ENCODE results near the gene COMMD8.

COMMD8 gene

GRCh38 chr4:47471591-47471990 is 8.1 kb upstream of the COMMD8 start:
- DNase-seq (ENCODE audit: low spot score) = no peak

DNA sequence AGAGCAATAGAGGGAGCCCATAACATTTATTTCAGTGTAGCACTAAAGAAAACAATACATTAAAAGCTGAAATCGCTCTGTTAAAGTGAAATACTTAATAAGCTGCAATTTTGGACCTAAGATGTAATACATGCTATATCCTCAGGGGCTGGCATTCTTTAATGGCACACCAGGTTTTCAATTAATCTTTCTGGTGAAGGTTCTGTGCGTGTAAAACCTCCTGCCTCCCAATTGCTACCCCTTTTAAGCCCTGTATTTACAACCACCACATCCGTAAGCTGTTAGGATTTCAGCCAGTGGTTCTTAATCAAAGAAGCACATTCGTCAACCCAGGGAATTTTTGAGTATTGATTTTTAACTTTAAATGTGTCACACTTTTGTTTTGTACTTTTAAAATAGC is 7.6 kb upstream of the COMMD8 start:
- no peak for DNase-seq (ENCODE audit: low spot score)

DNA sequence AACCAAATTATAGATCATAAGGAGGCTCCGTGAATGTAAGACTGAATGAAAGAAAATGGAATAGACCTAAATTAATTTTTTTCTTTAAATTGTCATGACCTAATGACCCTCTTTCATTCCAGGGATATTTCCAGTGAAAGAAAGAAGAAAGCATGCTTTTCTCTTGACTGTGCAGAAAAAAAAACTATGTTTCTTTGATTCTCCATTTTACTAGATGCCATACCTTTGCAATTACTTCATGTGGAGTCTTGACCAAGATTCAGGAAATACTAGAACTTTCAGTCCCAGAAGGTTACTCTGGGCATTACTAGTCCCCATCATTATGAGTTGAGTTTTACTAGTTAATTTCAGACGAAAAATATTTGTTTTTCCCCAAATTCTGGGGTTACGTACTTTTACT is 6.4 kb upstream of the COMMD8 start:
- peak; percentile 38 for DNase-seq (ENCODE audit: low spot score)

DNA sequence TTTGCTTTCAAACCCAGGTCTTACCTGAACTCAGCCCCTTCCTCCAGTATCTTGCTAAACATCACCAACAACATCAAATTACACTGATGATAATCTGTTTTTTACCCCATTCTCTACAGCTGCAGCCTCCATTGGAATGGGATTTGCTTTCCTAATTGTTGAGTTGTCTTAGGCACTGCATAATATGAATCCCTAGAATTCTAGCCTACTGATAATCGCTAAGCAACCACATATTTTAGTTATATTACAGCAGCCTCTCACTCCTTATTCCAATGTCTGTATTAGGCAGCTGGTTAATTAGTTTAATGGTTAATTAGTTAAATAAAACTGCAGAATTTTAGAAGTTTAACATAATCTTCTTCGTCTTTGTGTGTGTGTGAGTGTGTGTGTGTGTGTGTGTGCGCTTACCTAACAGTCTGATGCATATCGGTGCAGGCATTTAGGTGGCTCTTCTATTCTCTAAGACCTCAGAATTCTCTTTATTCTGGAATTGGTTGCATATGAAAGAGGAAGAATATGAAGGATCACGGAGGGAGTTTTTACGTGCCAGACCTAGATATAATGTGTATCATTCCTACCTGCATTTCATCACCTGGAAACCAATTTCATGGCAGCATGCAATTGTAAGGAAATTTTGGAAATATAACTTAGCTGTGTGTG is 5.3 kb upstream of the COMMD8 start:
- no peak for DNase-seq (ENCODE audit: low spot score)

GRCh38 chr4:47466056-47466785 is 2.7 kb upstream of the COMMD8 start:
- DNase-seq (ENCODE audit: low spot score) = no peak

- no peak for DNase-seq (ENCODE audit: low spot score)
Measured at GRCh38 chr4:47465004-47465403, 1.5 kb upstream of the COMMD8 start.

DNA sequence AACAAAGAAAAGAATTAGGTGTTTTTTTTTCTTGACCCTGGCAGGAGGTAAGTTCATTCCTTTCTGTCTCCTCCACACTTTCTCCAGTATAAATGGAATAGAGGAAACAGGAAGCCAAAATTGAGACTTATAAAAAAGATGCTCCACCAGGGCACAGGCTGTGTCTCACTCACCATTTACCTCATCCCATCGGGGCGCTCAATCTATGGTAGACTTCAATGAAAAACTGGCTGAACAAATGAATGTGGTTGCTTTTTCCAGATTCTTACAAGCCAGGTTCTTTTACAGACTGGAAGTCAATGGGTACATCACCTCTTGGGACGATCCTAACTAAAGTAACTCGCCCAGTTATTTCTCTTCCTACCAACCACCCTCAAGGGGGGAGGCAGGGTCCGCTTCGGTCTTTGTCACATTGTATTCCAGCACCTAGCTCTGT is 685 bp downstream of the COMMD8 start:
- DNase-seq (ENCODE audit: low spot score) = no peak

- peak; percentile 26 for DNase-seq (ENCODE audit: low spot score)
Measured at GRCh38 chr4:47451657-47452056, 11.8 kb downstream of the COMMD8 start.

- no peak for DNase-seq (ENCODE audit: low spot score)
Measured at GRCh38 chr4:47444031-47444430, 19.5 kb downstream of the COMMD8 start.

DNA sequence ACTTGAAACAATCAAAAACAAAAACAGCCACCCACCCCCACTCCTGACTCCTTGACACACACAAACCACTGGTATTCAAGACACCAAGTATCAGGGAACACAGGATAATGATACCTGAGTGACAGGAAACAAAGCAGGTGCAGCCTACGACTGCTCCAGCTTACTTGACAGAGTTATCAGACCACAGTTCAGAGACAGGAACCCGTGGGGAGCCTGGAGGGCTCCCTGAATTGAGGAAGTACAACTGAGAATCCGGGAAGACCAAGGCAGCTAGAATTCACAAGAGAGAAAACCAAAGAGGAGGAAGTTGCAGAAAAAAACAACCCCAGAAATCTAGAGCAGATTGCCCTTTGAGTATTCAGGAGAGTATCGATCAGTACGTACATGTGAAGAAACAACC is 20.5 kb downstream of the COMMD8 start:
- DNase-seq (ENCODE audit: low spot score) = no peak

GRCh38 chr4:47434931-47435330 is 28.6 kb downstream of the COMMD8 start:
- no peak for DNase-seq (ENCODE audit: low spot score)

- DNase-seq (ENCODE audit: low spot score) = no peak
Measured at GRCh38 chr4:47432749-47433148, 30.8 kb downstream of the COMMD8 start.

GRCh38 chr4:47427935-47428334 is 35.6 kb downstream of the COMMD8 start:
- no peak for DNase-seq (ENCODE audit: low spot score)

DNA sequence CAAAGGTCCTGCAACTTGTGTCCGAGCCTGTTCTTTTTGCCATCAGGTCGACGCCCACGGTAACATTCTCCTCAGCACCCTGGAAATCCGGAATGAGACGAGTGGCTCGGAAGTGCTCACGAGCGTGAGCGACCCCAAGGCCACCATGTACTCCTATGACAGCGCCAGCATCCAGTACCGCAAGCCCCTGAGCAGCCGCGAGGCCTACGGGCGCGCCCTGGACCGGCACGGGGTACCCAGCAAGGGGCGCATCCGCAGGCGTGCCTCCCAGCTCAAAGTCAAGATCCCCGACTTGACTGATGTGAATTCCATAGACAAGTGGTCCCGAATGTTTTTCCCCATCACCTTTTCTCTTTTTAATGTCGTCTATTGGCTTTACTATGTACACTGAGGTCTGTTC is 37.9 kb downstream of the COMMD8 start:
- no peak for DNase-seq (ENCODE audit: low spot score)

GRCh38 chr4:47419296-47419695 is 44.2 kb downstream of the COMMD8 start:
- DNase-seq (ENCODE audit: low spot score) = no peak

DNA sequence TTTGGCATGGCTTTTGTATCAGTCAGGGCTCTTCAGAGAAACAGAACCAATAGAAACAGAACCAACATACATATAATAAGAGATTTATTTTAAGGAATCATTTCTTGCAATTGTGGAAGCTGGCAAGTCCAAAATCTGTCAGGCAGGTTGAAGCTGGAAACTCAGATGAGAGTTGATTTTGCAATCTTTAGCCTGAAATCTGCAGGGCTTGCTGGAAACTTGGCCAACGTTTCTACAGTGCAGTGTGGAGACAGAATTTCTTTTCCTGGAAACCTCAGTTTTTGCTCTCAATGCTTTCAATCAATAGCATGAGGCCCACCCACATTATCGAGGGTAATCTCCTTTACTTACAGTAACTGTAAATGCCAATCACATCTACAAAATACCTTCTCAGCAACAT is 45.4 kb downstream of the COMMD8 start:
- DNase-seq (ENCODE audit: low spot score) = no peak

DNA sequence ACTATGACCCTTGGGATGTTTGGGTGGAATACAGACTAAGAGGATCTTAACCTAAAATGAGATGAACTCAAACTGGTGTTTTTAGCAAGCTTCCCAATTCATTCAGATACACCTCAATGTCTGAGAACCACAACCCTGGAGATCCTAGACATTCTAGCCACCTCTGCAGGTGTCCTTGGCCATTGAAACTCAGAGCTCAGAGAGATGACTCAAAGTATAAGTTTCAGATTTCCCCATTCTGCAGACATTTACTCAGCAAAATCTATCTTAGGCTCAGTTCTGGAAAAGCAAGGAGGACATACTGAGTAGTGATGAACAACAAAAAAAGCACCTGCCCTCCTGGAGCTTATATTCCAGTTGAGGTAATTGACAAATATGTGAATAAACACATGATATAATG is 47.8 kb downstream of the COMMD8 start:
- DNase-seq (ENCODE audit: low spot score) = no peak

DNA sequence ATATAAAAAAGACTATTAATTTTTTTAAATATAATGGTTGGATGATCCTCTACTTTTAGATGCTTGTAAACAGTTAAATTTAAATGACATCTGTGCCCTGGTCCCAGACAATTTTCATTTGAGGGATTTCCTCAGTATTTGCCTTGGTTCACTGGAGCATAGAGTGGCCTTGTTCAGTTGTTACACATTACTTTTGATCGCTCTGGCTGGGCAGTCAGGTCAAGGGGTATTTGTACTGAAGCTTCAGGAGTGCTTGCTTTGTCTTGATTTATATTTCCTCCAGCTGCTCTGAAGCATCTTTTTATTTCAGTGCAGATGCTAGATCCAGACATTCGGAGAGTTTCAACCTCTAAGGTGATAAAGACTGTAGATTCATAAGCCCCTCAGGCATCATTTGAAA is 50.0 kb downstream of the COMMD8 start:
- no peak for DNase-seq (ENCODE audit: low spot score)

DNA sequence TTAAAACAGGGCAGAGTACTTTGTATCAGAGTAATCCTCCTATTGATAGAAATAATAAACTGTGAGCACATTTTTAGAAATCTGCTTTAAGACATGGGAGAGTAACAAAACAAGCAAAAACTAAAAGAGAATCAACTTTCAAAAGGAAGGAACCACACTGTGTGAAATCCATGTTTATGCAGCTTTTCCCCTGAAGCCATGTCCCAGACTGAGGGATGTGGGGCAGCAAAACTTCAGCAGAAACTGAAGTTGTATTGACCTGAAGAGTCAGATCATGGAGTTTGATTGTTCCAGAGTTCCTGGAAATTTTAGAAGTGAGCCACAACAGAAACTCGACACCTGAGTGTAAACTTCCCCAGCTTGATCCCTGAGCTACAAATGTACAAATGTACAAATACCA is 53.2 kb downstream of the COMMD8 start:
- DNase-seq (ENCODE audit: low spot score) = no peak

DNA sequence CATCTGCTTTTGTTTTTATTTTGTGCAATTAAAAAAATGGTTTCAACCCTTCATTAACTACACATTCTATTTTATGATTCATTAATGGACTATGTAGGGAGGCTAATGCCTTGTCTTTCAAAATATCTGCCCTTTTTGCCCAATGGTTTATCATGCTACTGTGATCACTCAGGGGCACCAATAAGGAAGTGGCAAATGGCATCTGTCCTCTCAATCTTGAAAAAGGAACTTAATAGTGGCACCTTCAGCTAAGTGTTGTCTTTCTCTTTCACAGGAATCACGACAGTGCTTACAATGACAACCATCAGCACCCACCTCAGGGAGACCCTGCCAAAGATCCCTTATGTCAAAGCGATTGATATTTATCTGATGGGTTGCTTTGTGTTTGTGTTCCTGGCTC is 57.1 kb downstream of the COMMD8 start:
- DNase-seq (ENCODE audit: low spot score) = no peak

Measured in AG08395 (cell line).